Memory B cell (primary cell): ENCODE results near the gene DMRTB1.
"Not testable (repeated sequence)": the region's sequence is repeated elsewhere in the genome, so short reads cannot be mapped to it uniquely, and the experiment has no call there.

ENCODE experiments used
- ATAC-seq: fragments of 150-1000 bp; cut with Tn5 transposase; 2 replicates; pipeline ENCODE4 v1.10.0; 2021; ENCODE audit warnings: low read depth, mild to moderate bottlenecking, moderate library complexity
- DNase-seq, 2 donors: peaks; one replicate each; pipeline ENCODE4 v3.0.0; 2022; ENCODE audit warnings: low spot score in 2 of 2
- H3K27ac Mint-ChIP-seq: one replicate; pipeline ENCODE4 v1.8.0; 2022; ENCODE audit warnings: mild to moderate bottlenecking, moderate library complexity, mixed read lengths
- H3K27me3 Mint-ChIP-seq: one replicate; pipeline ENCODE4 v1.8.0; 2022; ENCODE audit warnings: mixed read lengths
- H3K36me3 Mint-ChIP-seq: one replicate; pipeline ENCODE4 v1.8.0; 2022; ENCODE audit warnings: mild to moderate bottlenecking, mixed read lengths
- H3K4me1 Mint-ChIP-seq: one replicate; pipeline ENCODE4 v1.8.0; 2022; ENCODE audit warnings: mixed read lengths
- H3K4me3 Mint-ChIP-seq: one replicate; pipeline ENCODE4 v1.8.0; 2022; ENCODE audit warnings: mild to moderate bottlenecking, moderate library complexity, mixed read lengths
- H3K9me3 Mint-ChIP-seq: one replicate; pipeline ENCODE4 v1.8.0; 2022; ENCODE audit warnings: mixed read lengths

DMRTB1 gene

DNA sequence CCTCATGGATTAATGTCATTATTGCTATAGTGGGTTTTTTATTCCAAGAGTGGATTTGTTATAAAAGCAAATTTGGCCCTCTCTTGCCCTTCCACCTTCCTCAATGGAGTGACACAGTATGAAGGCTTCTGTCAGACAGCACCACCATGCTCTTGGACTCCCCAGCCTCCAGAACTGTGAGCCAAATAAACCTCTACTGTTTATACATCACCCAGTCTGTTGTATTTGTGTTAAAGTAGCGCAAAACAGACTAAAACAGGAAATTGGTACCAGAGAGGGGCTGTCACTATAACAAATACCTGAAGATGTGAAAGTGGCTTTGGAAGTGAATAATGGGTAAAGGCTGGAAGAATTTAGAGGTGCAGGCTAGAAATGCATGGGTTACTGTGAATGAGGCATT is 38.0 kb upstream of the DMRTB1 start:
- H3K4me1 Mint-ChIP-seq = peaks cover 1% of the 10 kb centered on the region
- no peak for ATAC-seq
- H3K9me3 Mint-ChIP-seq = peaks cover 5% of the 10 kb centered on the region
- no peaks in the 10 kb centered on the region for H3K36me3 Mint-ChIP-seq
- H3K27ac Mint-ChIP-seq = no peak overlapping the region
- DNase-seq = no peak
- no peak overlapping the region for H3K4me3 Mint-ChIP-seq
- peaks cover 19% of the 10 kb centered on the region for H3K27me3 Mint-ChIP-seq

DNA sequence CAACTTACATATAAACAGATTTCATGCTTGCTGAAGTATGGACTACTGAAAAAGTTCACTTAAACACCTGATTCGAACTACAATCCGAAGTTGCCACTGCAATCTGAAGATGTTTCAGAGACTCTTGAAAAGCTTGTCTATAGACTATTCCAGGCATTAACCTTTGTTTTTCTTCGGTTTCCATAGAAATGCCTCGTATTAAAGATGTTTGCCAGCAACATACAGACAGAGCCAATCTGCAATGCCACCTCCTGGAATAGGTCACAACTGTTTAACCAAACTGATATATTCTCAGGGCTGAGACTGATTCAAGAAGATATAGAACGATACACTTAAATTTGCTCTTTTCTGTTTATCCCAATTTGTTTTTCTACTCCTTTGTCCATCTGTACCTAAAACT is 28.9 kb upstream of the DMRTB1 start:
- ATAC-seq = no peak
- no peak overlapping the region for H3K27ac Mint-ChIP-seq
- peaks cover 4% of the 10 kb centered on the region for H3K36me3 Mint-ChIP-seq
- H3K4me3 Mint-ChIP-seq = no peak overlapping the region
- DNase-seq = no peak
- peaks cover 45% of the 10 kb centered on the region for H3K27me3 Mint-ChIP-seq
- H3K4me1 Mint-ChIP-seq = no peaks in the 10 kb centered on the region
- peaks cover 5% of the 10 kb centered on the region for H3K9me3 Mint-ChIP-seq

DNA sequence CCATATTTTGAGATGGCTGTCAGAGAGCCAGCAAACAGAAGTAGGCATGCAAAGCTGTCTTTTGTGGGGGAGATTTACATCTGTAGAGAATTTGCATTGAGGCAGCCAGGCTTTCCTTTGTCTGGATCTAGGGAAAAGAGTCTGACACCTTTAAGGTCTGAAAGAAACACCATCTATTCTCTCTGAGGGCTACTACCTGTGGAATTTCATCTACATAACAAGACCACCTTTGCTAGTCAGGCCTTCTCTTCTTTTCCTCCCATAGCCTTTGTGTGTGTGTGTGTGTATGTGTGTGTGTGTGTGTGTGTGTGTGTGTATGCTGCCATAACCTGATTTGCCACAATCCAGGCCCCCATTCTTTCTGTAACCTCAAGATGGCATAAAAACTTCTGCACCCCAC is 28.4 kb upstream of the DMRTB1 start:
- Mint-ChIP-seq H3K27me3 (peaks cover 40% of the 10 kb centered on the region), H3K27ac (no peak overlapping the region), H3K4me1 (no peaks in the 10 kb centered on the region), H3K9me3 (peaks cover 5% of the 10 kb centered on the region), H3K36me3 (peaks cover 4% of the 10 kb centered on the region), H3K4me3 (no peak overlapping the region)
- ATAC-seq (no peak), DNase-seq (no peak)

DNA sequence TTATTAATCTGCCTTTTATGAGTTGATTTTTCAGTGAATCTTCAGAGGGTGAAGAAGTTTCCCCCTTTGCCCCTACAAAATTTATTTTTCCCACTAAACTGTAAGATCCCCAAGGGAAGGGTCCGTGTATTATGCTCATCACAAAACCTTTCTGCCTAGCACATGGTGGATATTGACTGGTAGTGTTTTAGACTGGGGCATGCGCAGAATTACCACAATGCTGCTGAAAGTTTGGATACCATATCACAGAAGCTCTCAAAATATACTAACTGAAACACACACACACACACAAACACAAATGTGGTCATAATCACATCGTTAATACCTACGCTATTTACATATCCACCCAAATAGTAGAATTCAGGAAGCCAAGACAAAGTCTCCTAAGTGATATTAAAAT is 28.0 kb upstream of the DMRTB1 start:
- Mint-ChIP-seq H3K4me3 (no peak overlapping the region), H3K27me3 (peaks cover 41% of the 10 kb centered on the region), H3K36me3 (peaks cover 4% of the 10 kb centered on the region), H3K4me1 (no peaks in the 10 kb centered on the region), H3K27ac (no peak overlapping the region), H3K9me3 (peaks cover 5% of the 10 kb centered on the region)
- ATAC-seq = no peak
- no peak for DNase-seq

DNA sequence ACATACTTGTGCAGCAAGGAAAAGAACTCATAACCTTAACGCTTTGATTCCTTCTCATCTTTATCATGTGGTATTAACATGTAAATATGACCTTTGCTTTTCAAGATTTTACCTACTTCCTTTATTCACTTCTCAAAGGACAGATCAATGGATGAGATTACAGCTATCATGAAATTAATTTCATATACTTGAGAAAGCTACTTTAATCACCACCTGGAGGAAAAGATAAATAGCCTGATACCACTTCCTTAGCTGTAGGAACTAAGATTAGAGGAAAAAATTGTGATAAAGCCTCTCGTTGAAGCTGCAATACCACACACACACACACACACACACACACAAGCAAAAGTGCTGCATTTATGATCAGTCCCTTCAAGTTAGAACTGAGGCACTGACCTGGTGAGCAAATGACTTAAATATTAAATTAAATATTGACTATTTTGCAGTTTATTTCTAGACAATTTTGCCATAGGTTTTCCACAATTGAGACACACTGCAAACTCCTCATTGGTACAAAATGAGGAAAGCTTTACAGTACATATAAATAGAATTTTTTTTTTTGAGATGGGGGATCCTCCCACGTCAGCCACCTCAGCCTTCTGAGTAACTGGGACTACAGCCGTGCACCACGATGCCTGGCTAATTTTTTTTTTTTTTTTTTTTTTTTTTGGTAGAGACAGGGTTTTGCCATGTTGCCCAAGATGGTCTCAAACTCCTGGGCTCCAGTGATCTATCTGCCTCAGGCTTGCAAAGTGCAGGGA is 27.2 kb upstream of the DMRTB1 start:
- Mint-ChIP-seq H3K4me3 (no peak overlapping the region), H3K4me1 (no peaks in the 10 kb centered on the region), H3K27me3 (peaks cover 41% of the 10 kb centered on the region), H3K36me3 (peaks cover 4% of the 10 kb centered on the region), H3K27ac (no peak overlapping the region), H3K9me3 (peaks cover 5% of the 10 kb centered on the region)
- DNase-seq = no peak
- ATAC-seq = no peak

DNA sequence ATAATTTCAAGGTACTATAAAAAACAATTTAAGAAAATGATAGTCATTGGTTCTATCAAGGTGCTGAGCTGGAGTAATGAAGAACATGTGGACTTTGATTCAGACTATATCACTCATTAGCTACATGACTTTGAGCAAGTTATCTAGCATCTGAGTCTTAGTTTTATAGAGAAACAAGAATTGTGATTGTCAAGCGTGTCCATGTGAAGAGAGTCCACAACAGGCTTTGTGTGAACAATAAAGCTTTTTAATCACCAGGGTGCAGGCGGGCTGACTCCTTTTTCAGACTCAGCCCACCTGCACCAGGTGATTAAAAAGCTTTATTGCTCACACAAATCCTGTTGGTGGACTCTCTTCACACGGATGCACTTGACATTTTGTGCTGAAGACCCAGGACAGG is 26.6 kb upstream of the DMRTB1 start:
- H3K27me3 Mint-ChIP-seq = peaks cover 34% of the 10 kb centered on the region
- H3K27ac Mint-ChIP-seq = no peak overlapping the region

DNA sequence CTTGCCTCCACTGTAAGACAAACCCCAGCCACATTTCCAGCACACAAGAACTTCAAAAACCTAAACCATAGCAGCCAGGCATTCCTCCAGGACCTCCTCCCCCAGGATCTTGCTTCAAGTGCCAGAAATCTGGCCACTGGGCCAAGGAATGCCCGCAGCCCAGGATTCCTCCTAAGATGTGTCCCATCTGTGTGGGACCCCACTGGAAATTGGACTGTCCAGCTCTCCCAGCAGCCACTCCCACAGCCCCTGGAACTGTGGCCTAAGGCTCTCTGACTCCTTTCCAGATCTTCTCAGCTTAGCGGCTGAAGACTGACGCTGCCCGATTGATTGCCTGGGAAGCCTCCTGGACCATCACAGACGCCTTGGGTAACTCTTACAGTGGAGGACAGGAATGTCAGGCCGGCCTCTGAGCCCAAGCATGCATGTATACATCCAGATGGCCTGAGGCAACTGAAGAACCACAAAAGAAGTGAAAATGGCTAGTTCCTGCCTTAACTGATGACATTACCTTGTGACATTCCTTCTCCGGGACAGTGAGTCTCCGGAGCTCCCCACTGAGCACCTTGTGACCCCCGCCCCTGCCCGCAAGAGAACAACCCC is 24.7 kb upstream of the DMRTB1 start:
- not testable (repeated sequence) for H3K9me3 Mint-ChIP-seq, ATAC-seq, H3K36me3 Mint-ChIP-seq, H3K4me3 Mint-ChIP-seq, H3K4me1 Mint-ChIP-seq, DNase-seq, H3K27ac Mint-ChIP-seq
- peaks cover 27% of the 10 kb centered on the region for H3K27me3 Mint-ChIP-seq

More for the DNA sequence above, 26.6 kb upstream of the DMRTB1 start:
- DNase-seq = no peak
- Mint-ChIP-seq H3K4me3 (no peak overlapping the region), H3K9me3 (peaks cover 5% of the 10 kb centered on the region), H3K36me3 (peaks cover 4% of the 10 kb centered on the region), H3K4me1 (no peaks in the 10 kb centered on the region)
- ATAC-seq = no peak

DNA sequence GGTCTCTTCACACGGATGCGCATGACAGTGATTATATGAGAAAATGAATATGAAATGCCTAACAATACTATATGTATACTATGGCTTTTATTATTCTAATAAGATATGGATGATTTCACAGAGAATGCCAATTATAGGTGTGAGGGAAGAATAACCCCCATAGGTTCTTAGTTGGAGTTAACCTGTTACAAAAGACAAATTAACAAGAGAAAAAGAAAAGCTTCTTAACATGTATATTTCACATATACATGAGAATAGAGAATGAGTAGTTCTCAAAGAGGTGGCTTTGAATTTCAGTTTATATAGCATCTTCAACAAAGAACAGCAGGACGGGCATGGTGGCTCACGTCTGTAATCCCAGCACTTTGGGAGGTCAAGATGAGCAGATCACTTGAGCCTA is 24.0 kb upstream of the DMRTB1 start:
- Mint-ChIP-seq H3K9me3 (peaks cover 5% of the 10 kb centered on the region), H3K36me3 (peaks cover 4% of the 10 kb centered on the region), H3K4me3 (no peak overlapping the region), H3K27ac (no peak overlapping the region), H3K27me3 (peaks cover 26% of the 10 kb centered on the region), H3K4me1 (no peaks in the 10 kb centered on the region)
- ATAC-seq = no peak
- DNase-seq = no peak

DNA sequence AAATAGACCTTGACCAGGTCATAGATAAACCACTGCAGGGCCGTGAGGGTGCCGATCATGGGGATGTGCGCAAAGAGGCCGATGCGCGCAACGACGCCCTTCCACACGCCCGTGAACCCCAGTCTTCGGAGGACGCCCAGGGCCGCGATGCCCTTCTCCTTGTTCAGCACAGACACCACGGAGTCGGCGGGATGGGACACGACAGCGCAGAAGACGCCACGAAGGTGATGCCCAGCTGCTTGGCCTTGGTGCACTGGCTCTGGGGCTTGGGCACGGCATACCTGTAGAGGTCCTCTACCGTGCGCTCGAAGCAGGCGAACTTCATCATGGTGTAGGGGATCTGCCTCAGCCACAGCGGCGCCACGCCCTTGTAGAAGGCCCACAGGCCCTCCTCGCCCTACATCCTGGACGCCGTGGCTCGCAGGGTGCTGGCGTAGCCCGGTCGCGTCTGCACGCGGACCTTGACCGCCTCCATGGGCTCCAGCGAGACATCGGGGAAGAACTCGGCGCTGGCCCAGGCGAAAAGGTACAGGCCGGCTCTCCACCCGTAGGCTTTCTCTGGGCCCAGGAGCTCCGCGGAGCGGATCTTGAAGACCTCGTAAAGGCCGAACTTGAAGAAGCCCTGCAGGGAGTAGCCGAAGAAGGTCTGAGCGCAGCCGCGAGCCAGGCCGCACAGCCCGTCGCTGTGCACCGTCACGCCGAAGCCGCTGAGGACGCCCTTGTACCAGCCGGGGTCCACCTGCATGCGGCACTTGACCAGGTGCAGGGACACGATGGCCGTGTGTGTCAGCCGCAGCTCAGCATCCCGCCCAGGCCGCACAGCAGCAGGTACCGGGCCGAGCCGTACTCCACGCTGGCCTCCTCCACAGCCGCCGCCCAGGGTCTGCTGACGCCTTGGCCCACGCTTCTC is 20.5 kb upstream of the DMRTB1 start:
- DNase-seq = no peak
- H3K27ac Mint-ChIP-seq = no peak overlapping the region
- no peaks in the 10 kb centered on the region for H3K4me1 Mint-ChIP-seq

DNA sequence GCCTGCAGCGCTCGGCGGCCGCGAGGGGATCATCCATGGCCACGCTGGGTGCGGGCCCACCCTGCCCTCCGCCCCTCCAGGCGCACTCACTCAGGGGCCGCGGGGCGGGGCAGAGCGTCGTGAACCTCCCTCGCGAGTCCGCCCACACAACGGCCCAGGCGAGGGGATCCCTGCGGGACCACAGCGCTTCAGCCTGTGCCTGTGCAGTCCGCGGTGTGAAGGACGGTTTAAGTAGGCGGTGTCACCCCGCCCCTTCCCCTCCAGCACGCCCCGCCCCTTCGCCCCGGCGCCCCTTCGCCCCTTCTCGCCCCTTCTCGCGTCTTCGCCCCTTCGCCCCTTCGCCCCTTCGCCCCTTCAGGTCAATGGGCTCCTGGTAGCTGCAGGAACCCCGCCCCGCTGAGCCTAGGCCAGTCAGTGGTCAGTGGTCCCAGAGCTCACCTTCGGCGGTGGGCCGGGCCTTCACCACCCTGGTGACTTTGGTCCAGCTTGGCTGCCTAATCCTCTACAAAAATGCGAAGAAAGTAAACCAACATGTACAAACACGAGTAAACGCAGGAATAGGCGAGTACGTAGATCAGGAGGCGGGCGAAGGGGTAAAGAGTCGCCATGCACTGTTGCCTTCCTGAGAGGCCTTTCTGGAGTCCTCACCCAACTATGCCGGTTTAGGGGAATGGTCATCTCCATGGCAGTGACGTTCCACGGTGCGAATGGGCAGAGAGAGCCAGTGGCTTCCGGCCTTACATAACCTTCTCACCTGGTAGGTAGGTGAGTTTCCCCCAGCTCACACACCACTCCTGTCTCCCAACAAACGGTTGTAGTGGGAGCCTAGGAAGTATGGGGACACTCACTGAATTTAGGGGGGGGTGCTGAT is 19.6 kb upstream of the DMRTB1 start:
- ATAC-seq (no peak), DNase-seq (no peak)
- no peaks in the 10 kb centered on the region for H3K4me1 Mint-ChIP-seq
- H3K27ac Mint-ChIP-seq = no peak overlapping the region
- H3K9me3 Mint-ChIP-seq = peaks cover 4% of the 10 kb centered on the region
- no peak overlapping the region for H3K4me3 Mint-ChIP-seq
- H3K27me3 Mint-ChIP-seq = peaks cover 9% of the 10 kb centered on the region
- H3K36me3 Mint-ChIP-seq = peaks cover 4% of the 10 kb centered on the region

More for the DNA sequence above, 20.5 kb upstream of the DMRTB1 start:
- Mint-ChIP-seq H3K27me3 (peaks cover 17% of the 10 kb centered on the region), H3K36me3 (peaks cover 4% of the 10 kb centered on the region), H3K9me3 (peaks cover 5% of the 10 kb centered on the region), H3K4me3 (no peak overlapping the region)
- ATAC-seq = no peak

DNA sequence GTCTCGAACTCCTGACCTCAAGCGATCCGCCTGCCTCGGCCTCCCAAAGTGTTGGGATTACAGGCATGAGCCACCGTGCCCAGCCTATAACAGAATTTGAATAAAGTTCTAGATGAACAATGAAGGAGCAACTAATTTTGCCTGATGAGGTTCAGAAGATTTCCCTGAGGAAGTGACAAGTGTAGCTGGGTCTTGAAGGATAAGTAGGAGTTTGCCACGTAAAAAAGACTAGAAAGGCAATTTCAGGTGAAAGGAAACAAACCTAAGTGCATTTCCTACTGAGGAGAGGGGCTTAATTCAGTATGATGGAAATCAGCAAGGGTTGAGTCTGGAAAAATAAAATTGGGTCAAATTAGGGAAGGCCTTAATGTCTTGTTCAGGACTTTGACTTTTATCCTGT is 18.6 kb upstream of the DMRTB1 start:
- no peak overlapping the region for H3K27ac Mint-ChIP-seq
- no peaks in the 10 kb centered on the region for H3K36me3 Mint-ChIP-seq
- no peak for DNase-seq
- H3K4me3 Mint-ChIP-seq = no peak overlapping the region
- no peaks in the 10 kb centered on the region for H3K9me3 Mint-ChIP-seq
- no peaks in the 10 kb centered on the region for H3K4me1 Mint-ChIP-seq
- H3K27me3 Mint-ChIP-seq = peaks cover 5% of the 10 kb centered on the region
- ATAC-seq = no peak

DNA sequence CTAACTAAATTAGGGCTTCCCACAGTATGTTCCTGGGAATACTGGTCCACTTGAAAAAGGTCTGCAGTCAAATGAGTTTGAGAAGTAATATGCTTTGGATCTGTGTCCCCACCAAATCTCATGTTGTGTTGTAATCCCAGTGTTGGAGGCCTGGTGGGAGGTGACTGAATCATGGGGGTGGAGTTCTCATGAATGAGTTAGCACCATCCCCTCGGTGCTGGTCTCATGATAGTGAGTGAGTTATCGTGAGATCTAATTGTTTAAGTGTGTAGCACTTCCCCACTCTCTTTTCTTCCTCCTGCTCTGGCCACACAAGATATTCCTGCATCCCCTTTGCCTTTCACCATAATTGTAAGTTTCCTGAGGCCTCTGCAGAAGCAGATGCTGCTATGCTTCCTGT is 16.9 kb upstream of the DMRTB1 start:
- no peaks in the 10 kb centered on the region for H3K9me3 Mint-ChIP-seq
- no peak overlapping the region for H3K27ac Mint-ChIP-seq

DNA sequence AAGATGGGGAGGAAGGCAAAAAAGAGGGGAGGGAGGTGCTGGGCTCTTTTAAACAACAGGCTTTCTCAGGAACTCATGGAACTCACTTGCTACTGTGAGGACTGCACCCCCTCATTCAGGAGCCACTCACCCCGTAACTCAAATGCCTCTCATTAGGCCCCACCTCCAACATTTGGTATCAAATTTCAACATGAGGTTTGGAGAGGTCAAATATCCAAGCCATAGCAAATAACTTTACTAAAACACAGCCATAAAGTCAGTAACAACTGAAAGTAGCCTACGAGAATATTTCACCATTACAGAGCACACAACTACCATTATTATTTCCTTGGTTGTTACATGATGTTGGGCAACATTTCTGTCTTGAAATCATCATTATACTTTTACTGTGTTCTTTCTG is 13.1 kb upstream of the DMRTB1 start:
- Mint-ChIP-seq H3K4me3 (no peak overlapping the region), H3K27ac (no peak overlapping the region)

More for the DNA sequence above, 16.9 kb upstream of the DMRTB1 start:
- H3K36me3 Mint-ChIP-seq = no peaks in the 10 kb centered on the region
- H3K27me3 Mint-ChIP-seq = no peaks in the 10 kb centered on the region
- H3K4me1 Mint-ChIP-seq = no peaks in the 10 kb centered on the region
- DNase-seq (no peak), ATAC-seq (no peak)
- no peak overlapping the region for H3K4me3 Mint-ChIP-seq

More for the DNA sequence above, 13.1 kb upstream of the DMRTB1 start:
- Mint-ChIP-seq H3K27me3 (peaks cover 2% of the 10 kb centered on the region), H3K9me3 (no peaks in the 10 kb centered on the region), H3K36me3 (no peaks in the 10 kb centered on the region), H3K4me1 (no peaks in the 10 kb centered on the region)
- ATAC-seq (no peak), DNase-seq (no peak)
